ENCODE data around the gene RFX4. TPM values are rescaled to one million over a fixed set of nuclear protein-coding genes. Genes with fewer than 3 reads are reported as not detected.

Gene RFX4
- under 1 TPM in 2 of 4 donors, not detected in 2; 0.36 to 0.38 TPM for polyA plus RNA-seq (ENCODE audit: insufficient read length in 4 of 4)

GRCh38 chr12:106582641-106583230, at the start of gene RFX4:
RFX4 (plus strand) TSS chr12:106583004; CDS start chr12:106583321, 317 bp downstream.
- no peak for DNase-seq (ENCODE audit: low read depth in 4 of 4, low spot score in 2 of 4)

GRCh38 chr12:106541201-106541600, 41.6 kb upstream of the RFX4 start:
- no peak for DNase-seq (ENCODE audit: low read depth in 4 of 4, low spot score in 2 of 4)

- DNase-seq (ENCODE audit: low read depth in 4 of 4, low spot score in 2 of 4) = no peak
Observed at GRCh38 chr12:106551410-106551809, 31.4 kb upstream of the RFX4 start.

GRCh38 chr12:106552228-106552627, 30.6 kb upstream of the RFX4 start:
- DNase-seq (ENCODE audit: low read depth in 4 of 4, low spot score in 2 of 4) = no peak

GRCh38 chr12:106564678-106565329, 18.0 kb upstream of the RFX4 start:
- DNase-seq (ENCODE audit: low read depth in 4 of 4, low spot score in 2 of 4) = no peak

- DNase-seq (ENCODE audit: low read depth in 4 of 4, low spot score in 2 of 4) = no peak
Observed at GRCh38 chr12:106566771-106567170, 16.0 kb upstream of the RFX4 start.

- no peak for DNase-seq (ENCODE audit: low read depth in 4 of 4, low spot score in 2 of 4)
Observed at GRCh38 chr12:106573239-106573638, 9.6 kb upstream of the RFX4 start.

- no peak for DNase-seq (ENCODE audit: low read depth in 4 of 4, low spot score in 2 of 4)
Observed at GRCh38 chr12:106576848-106577247, 6.0 kb upstream of the RFX4 start.

- no peak for DNase-seq (ENCODE audit: low read depth in 4 of 4, low spot score in 2 of 4)
Observed at GRCh38 chr12:106580671-106581508, 1.9 kb upstream of the RFX4 start.

- DNase-seq (ENCODE audit: low read depth in 4 of 4, low spot score in 2 of 4) = no peak
Observed at GRCh38 chr12:106581543-106582248, 1.1 kb upstream of the RFX4 start.

- no peak for DNase-seq (ENCODE audit: low read depth in 4 of 4, low spot score in 2 of 4)
Observed at GRCh38 chr12:106582249-106582591, 584 bp upstream of the RFX4 start.

- DNase-seq (ENCODE audit: low read depth in 4 of 4, low spot score in 2 of 4) = no peak
Observed at GRCh38 chr12:106583242-106584103, 669 bp downstream of the RFX4 start.

GRCh38 chr12:106584104-106585064, 1.6 kb downstream of the RFX4 start:
- no peak for DNase-seq (ENCODE audit: low read depth in 4 of 4, low spot score in 2 of 4)

GRCh38 chr12:106585105-106585520, 2.3 kb downstream of the RFX4 start:
- DNase-seq (ENCODE audit: low read depth in 4 of 4, low spot score in 2 of 4) = no peak

GRCh38 chr12:106585521-106586277, 2.9 kb downstream of the RFX4 start:
- DNase-seq (ENCODE audit: low read depth in 4 of 4, low spot score in 2 of 4) = no peak

GRCh38 chr12:106586278-106586802, 3.5 kb downstream of the RFX4 start:
- DNase-seq (ENCODE audit: low read depth in 4 of 4, low spot score in 2 of 4) = no peak

- DNase-seq (ENCODE audit: low read depth in 4 of 4, low spot score in 2 of 4) = no peak
Observed at GRCh38 chr12:106586803-106587684, 4.2 kb downstream of the RFX4 start.

All from left renal cortex interstitium (tissue), 4 donors.